ENCODE results near the gene IGFBP2. TPM values are rescaled to one million over a fixed set of nuclear protein-coding genes. Genes with fewer than 3 reads are reported as not detected.

The IGFBP2 gene
- total and polyA plus RNA-seq, 4 donors = 88.8 to 1,119 (median 352) TPM

DNA sequence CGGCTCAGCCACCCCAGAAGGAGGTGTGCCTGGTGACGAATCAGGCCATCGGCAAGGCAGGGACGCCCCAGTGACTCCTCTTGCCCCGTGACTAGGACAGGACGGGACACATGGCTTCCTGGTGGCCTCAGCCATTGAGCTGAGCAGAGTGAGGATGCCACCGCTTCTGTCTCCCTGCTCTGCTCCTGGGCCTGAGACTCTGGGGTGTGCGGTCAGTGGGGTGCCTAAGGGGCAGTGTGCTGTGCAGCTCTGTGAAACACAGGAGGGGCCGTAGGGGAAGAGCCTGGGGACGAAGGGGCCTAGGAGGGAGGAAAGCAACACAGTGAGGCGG, 37.8 kb downstream of the IGFBP2 start:
- H3K4me3 ChIP-seq (ENCODE audit: low read depth in 1 of 3, low read length in 3 of 3) = no peak overlapping the region
- H3K9me3 ChIP-seq (ENCODE audit: control insufficient read depth in 4 of 4, low read length in 3 of 4) = no peaks in the 10 kb centered on the region
- no peaks in the 10 kb centered on the region for H3K36me3 ChIP-seq (ENCODE audit: control insufficient read depth in 4 of 4, insufficient read depth in 3 of 4, low read depth in 1 of 4, low read length in 3 of 4)
- DNase-seq (ENCODE audit: low spot score) = no peak
- H3K9ac ChIP-seq (ENCODE audit: low read depth in 1 of 2, low read length in 2 of 2) = no peak overlapping the region
- no peak overlapping the region for H3K27ac ChIP-seq (ENCODE audit: low read depth in 1 of 2, low read length in 2 of 2)
- H3K4me1 ChIP-seq (ENCODE audit: control insufficient read depth in 4 of 4, insufficient read depth in 4 of 4, low read length in 3 of 4) = peaks cover 0 to 3% (median under 1%) of the 10 kb centered on the region in 4 donors
- TF ChIP-seq HNF4G (IDR thresholded peaks at IDR 0.05) (no peak), FOXA2 (IDR thresholded peaks at IDR 0.05) (no peak), HNF4A (conservative IDR thresholded peaks at IDR 0.05) (no peak), TAF1 (conservative IDR thresholded peaks at IDR 0.05) (no peak), YY1 (IDR thresholded peaks at IDR 0.05) (no peak), FOXA1 (IDR thresholded peaks at IDR 0.05) (no peak), EGR1 (IDR thresholded peaks at IDR 0.05; ENCODE audit: low read depth in 2 of 2) (no peak), RAD21 (IDR thresholded peaks at IDR 0.05) (no peak), RXRA (IDR thresholded peaks at IDR 0.05) (no peak), SP1 (IDR thresholded peaks at IDR 0.05) (no peak), NR2F2 (IDR thresholded peaks at IDR 0.05) (no peak), GABPA (IDR thresholded peaks at IDR 0.05 in 1 of 2, conservative IDR thresholded peaks at IDR 0.05 in 1 of 2) (no peak), JUND (IDR thresholded peaks at IDR 0.05) (no peak)
- TF ChIP-seq, protein P1, sequence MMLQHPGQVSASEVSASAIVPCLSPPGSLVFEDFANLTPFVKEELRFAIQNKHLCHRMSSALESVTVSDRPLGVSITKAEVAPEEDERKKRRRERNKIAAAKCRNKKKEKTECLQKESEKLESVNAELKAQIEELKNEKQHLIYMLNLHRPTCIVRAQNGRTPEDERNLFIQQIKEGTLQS (IDR thresholded peaks at IDR 0.05) = no peak
- TF ChIP-seq, protein P2, sequence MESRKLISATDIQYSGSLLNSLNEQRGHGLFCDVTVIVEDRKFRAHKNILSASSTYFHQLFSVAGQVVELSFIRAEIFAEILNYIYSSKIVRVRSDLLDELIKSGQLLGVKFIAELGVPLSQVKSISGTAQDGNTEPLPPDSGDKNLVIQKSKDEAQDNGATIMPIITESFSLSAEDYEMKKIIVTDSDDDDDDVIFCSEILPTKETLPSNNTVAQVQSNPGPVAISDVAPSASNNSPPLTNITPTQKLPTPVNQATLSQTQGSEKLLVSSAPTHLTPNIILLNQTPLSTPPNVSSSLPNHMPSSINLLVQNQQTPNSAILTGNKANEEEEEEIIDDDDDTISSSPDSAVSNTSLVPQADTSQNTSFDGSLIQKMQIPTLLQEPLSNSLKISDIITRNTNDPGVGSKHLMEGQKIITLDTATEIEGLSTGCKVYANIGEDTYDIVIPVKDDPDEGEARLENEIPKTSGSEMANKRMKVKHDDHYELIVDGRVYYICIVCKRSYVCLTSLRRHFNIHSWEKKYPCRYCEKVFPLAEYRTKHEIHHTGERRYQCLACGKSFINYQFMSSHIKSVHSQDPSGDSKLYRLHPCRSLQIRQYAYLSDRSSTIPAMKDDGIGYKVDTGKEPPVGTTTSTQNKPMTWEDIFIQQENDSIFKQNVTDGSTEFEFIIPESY (IDR thresholded peaks at IDR 0.05) = no peak
- TF ChIP-seq, protein P3, sequence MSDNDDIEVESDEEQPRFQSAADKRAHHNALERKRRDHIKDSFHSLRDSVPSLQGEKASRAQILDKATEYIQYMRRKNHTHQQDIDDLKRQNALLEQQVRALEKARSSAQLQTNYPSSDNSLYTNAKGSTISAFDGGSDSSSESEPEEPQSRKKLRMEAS (IDR thresholded peaks at IDR 0.05) = no peak
- TF ChIP-seq, protein P4, sequence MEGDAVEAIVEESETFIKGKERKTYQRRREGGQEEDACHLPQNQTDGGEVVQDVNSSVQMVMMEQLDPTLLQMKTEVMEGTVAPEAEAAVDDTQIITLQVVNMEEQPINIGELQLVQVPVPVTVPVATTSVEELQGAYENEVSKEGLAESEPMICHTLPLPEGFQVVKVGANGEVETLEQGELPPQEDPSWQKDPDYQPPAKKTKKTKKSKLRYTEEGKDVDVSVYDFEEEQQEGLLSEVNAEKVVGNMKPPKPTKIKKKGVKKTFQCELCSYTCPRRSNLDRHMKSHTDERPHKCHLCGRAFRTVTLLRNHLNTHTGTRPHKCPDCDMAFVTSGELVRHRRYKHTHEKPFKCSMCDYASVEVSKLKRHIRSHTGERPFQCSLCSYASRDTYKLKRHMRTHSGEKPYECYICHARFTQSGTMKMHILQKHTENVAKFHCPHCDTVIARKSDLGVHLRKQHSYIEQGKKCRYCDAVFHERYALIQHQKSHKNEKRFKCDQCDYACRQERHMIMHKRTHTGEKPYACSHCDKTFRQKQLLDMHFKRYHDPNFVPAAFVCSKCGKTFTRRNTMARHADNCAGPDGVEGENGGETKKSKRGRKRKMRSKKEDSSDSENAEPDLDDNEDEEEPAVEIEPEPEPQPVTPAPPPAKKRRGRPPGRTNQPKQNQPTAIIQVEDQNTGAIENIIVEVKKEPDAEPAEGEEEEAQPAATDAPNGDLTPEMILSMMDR (IDR thresholded peaks at IDR 0.05; ENCODE audit: low read depth, low read length, missing input control) = no peak
- TF ChIP-seq, protein P5, sequence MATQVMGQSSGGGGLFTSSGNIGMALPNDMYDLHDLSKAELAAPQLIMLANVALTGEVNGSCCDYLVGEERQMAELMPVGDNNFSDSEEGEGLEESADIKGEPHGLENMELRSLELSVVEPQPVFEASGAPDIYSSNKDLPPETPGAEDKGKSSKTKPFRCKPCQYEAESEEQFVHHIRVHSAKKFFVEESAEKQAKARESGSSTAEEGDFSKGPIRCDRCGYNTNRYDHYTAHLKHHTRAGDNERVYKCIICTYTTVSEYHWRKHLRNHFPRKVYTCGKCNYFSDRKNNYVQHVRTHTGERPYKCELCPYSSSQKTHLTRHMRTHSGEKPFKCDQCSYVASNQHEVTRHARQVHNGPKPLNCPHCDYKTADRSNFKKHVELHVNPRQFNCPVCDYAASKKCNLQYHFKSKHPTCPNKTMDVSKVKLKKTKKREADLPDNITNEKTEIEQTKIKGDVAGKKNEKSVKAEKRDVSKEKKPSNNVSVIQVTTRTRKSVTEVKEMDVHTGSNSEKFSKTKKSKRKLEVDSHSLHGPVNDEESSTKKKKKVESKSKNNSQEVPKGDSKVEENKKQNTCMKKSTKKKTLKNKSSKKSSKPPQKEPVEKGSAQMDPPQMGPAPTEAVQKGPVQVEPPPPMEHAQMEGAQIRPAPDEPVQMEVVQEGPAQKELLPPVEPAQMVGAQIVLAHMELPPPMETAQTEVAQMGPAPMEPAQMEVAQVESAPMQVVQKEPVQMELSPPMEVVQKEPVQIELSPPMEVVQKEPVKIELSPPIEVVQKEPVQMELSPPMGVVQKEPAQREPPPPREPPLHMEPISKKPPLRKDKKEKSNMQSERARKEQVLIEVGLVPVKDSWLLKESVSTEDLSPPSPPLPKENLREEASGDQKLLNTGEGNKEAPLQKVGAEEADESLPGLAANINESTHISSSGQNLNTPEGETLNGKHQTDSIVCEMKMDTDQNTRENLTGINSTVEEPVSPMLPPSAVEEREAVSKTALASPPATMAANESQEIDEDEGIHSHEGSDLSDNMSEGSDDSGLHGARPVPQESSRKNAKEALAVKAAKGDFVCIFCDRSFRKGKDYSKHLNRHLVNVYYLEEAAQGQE (IDR thresholded peaks at IDR 0.05) = no peak
- no peaks in the 10 kb centered on the region for H3K27me3 ChIP-seq (ENCODE audit: control insufficient read depth in 4 of 4, insufficient read depth in 4 of 4, low read length in 3 of 4)
- 92% methylated on average over 11 of the region's 11 CpGs for WGBS
